Right hindlimb (tissue), 1 donor: ENCODE results near the gene PRPH.
"Not testable (repeated sequence)": the region's sequence is repeated elsewhere in the genome, so short reads cannot be mapped to it uniquely, and the experiment has no call there.

Experiments
- DNase-seq: peaks from one replicate; pipeline ENCODE4 v3.0.0-alpha.2; 2018

The PRPH gene

GRCh38 chr12:49276304-49277290 lies 18.4 kb upstream of the PRPH start:
- DNase-seq: no peak

- no peak for DNase-seq
Measured at GRCh38 chr12:49277466-49277865, 17.5 kb upstream of the PRPH start.

GRCh38 chr12:49279706-49280159 lies 15.2 kb upstream of the PRPH start:
- no peak for DNase-seq

GRCh38 chr12:49280545-49280944 lies 14.4 kb upstream of the PRPH start:
- not testable (repeated sequence) for DNase-seq

- no peak for DNase-seq
Measured at GRCh38 chr12:49282302-49282701, 12.6 kb upstream of the PRPH start.

GRCh38 chr12:49282740-49283375 lies 12.1 kb upstream of the PRPH start:
- not testable (repeated sequence) for DNase-seq

- no peak for DNase-seq
Measured at GRCh38 chr12:49283541-49284429, 11.2 kb upstream of the PRPH start.

- DNase-seq: no peak
Measured at GRCh38 chr12:49284672-49285071, 10.3 kb upstream of the PRPH start.

GRCh38 chr12:49287876-49288275 lies 7.1 kb upstream of the PRPH start:
- DNase-seq: no peak

- peak; percentile 60 for DNase-seq
Measured at GRCh38 chr12:49288412-49288853, 6.5 kb upstream of the PRPH start.

GRCh38 chr12:49288922-49289555 lies 5.9 kb upstream of the PRPH start:
- no peak for DNase-seq

GRCh38 chr12:49292729-49293055 lies 2.3 kb upstream of the PRPH start:
- no peak for DNase-seq

GRCh38 chr12:49293056-49293956 lies 1.6 kb upstream of the PRPH start:
- peak; percentile 84 for DNase-seq

- DNase-seq: no peak
Measured at GRCh38 chr12:49294086-49294803, 702 bp upstream of the PRPH start.

GRCh38 chr12:49294804-49295081 lies 204 bp upstream of the PRPH start:
- no peak for DNase-seq

- no peak for DNase-seq
Measured at GRCh38 chr12:49296034-49296835, 1.3 kb downstream of the PRPH start.

GRCh38 chr12:49296836-49297694 lies 2.1 kb downstream of the PRPH start:
- no peak for DNase-seq

- no peak for DNase-seq
Measured at GRCh38 chr12:49297695-49298060, 2.7 kb downstream of the PRPH start.

GRCh38 chr12:49298160-49298559 lies 3.2 kb downstream of the PRPH start:
- DNase-seq: no peak
